B cell (primary cell): Measurements from ENCODE around the gene NKTR. TPM values are rescaled to one million over a fixed set of nuclear protein-coding genes. Genes with fewer than 3 reads are reported as not detected.

Experiments used
- ATAC-seq: fragments of 200-7000 bp; cut with Tn5 transposase; one replicate; pipeline ENCODE4 v1.10.0; 2021; ENCODE audit warnings: low read depth, mild to moderate bottlenecking, moderate number of reproducible peaks, moderate library complexity
- CTCF ChIA-PET: fragments of 350-600 bp; sonication (Branson Sonifier 250); formaldehyde crosslinking; loops from one replicate; lab custom pipeline; 2021; ENCODE audit warnings: antibody characterized with exemption, inconsistent platforms; lab: Charles Lee
- POLR2A ChIA-PET: fragments of 350-600 bp; sonication (Branson Sonifier 250); formaldehyde crosslinking; loops from one replicate; lab custom pipeline; 2021; ENCODE audit warnings: antibody characterized with exemption; lab: Charles Lee
- DNase-seq: peaks from one replicate; pipeline ENCODE4 v3.0.0; 2013
- H2AFZ ChIP-seq: 2 replicates; pipeline ENCODE4 v1.6.1; 2012; ENCODE audit warnings: mild to moderate bottlenecking, low read depth, low read length; ENCODE audit not compliant: insufficient read depth, poor library complexity, severe bottlenecking
- H3K27ac ChIP-seq, 2 donors: 1 replicate in 1 of 2; 2 replicates in 1 of 2; pipeline ENCODE4 v1.5.1; 2012 to 2013; ENCODE audit warnings: low read length in 2 of 2, mild to moderate bottlenecking in 2 of 2, moderate library complexity in 1 of 2
- H3K27me3 ChIP-seq, 4 experiments: fragments of 200-600 bp in 1 of 4; sonication (generic) in 1 of 4; replicated peaks in 1 of 4; 1 replicate in 2 of 4; 2 replicates in 2 of 4; pipeline versions ENCODE4 v1.6.1 to v1.7.0; 2013 to 2016; ENCODE audit warnings: low read length in 3 of 4, mild to moderate bottlenecking in 2 of 4, mixed read lengths in 1 of 4, moderate library complexity in 1 of 4; ENCODE audit not compliant: insufficient read depth in 4 of 4, control insufficient read depth in 3 of 4; ENCODE audit errors: control extremely low read depth in 1 of 4
- H3K36me3 ChIP-seq, 2 experiments: replicated peaks in 1 of 2; 1 replicate in 1 of 2; 2 replicates in 1 of 2; pipeline versions ENCODE4 v1.6.1 to v1.7.1; 2013; ENCODE audit warnings: low read length in 1 of 2; ENCODE audit not compliant: insufficient read depth in 2 of 2, control insufficient read depth in 1 of 2; ENCODE audit errors: control extremely low read depth in 1 of 2, extremely low read depth in 1 of 2
- H3K4me1 ChIP-seq, 2 donors: fragments of 200-600 bp in 1 of 2; sonication (generic) in 1 of 2; 1 replicate in 1 of 2; 2 replicates in 1 of 2; pipeline versions ENCODE4 v1.5.1 to v1.6.1; 2013 to 2017; ENCODE audit warnings: low read length in 2 of 2; ENCODE audit not compliant: control insufficient read depth in 2 of 2, insufficient read depth in 2 of 2
- H3K4me2 ChIP-seq: replicated peaks from 2 replicates; pipeline ENCODE3; 2012; ENCODE audit warnings: mild to moderate bottlenecking, low read depth, low read length; ENCODE audit not compliant: poor library complexity, severe bottlenecking
- H3K4me3 ChIP-seq, 5 experiments: fragments of 200-600 bp in 1 of 5; sonication (generic) in 1 of 5; 1 replicate in 3 of 5; 2 replicates in 2 of 5; pipeline versions ENCODE4 v1.5.1 to v1.7.0; 2011 to 2016; ENCODE audit warnings: low read length in 4 of 5, mild to moderate bottlenecking in 4 of 5, low read depth in 2 of 5, control low read depth in 1 of 5, moderate library complexity in 1 of 5; ENCODE audit not compliant: insufficient read depth in 1 of 5; ENCODE audit errors: control extremely low read depth in 1 of 5, extremely low read depth in 1 of 5
- H3K79me2 ChIP-seq: fragments of 200-600 bp; sonication (generic); one replicate; pipeline ENCODE4 v1.6.0; 2016; ENCODE audit warnings: low read length; ENCODE audit not compliant: control insufficient read depth, insufficient read depth
- H3K9ac ChIP-seq: fragments of 200-600 bp; sonication (generic); 2 replicates; pipeline ENCODE4 v1.6.1; 2017; ENCODE audit warnings: mild to moderate bottlenecking, low read length, moderate library complexity
- H3K9me3 ChIP-seq, 3 donors: one replicate each; pipeline versions ENCODE4 v1.6.1 to v1.7.1; 2013; ENCODE audit warnings: low read length in 2 of 3; ENCODE audit not compliant: control insufficient read depth in 2 of 3, insufficient read depth in 1 of 3; ENCODE audit errors: control extremely low read depth in 1 of 3
- H4K20me1 ChIP-seq: 2 replicates; pipeline ENCODE4 v1.6.0; 2012; ENCODE audit warnings: mild to moderate bottlenecking, low read length; ENCODE audit not compliant: insufficient read depth, control insufficient read depth, poor library complexity, severe bottlenecking
- H3K27ac Mint-ChIP-seq: one replicate; pipeline ENCODE4 v1.8.0; 2021; ENCODE audit warnings: mixed read lengths
- H3K27me3 Mint-ChIP-seq: one replicate; pipeline ENCODE4 v1.8.0; 2021; ENCODE audit warnings: mixed read lengths
- H3K4me1 Mint-ChIP-seq: one replicate; pipeline ENCODE4 v1.8.0; 2021; ENCODE audit warnings: mixed read lengths
- H3K4me3 Mint-ChIP-seq: one replicate; pipeline ENCODE4 v1.8.0; 2021; ENCODE audit warnings: mixed read lengths
- H3K9me3 Mint-ChIP-seq: one replicate; pipeline ENCODE4 v1.8.0; 2022; ENCODE audit warnings: mixed read lengths; ENCODE audit not compliant: insufficient read depth
- EZH2 ChIP-seq: IDR thresholded peaks from 2 replicates; pipeline ENCODE4 v1.6.1; 2012; ENCODE audit warnings: borderline replicate concordance, low read depth, mild to moderate bottlenecking, moderate library complexity, low read length; ENCODE audit not compliant: insufficient read depth, poor library complexity, severe bottlenecking
- WGBS: methylation state at CpG from one replicate; pipeline ENCODE4 v1.1.5; 2013; ENCODE audit warnings: missing lambda C conversion rate; ENCODE audit not compliant: insufficient coverage; 5-methylcytosine and 5-hydroxymethylcytosine counted together
- intact Hi-C: fragments of 100-400 bp; cut with micrococcal nuclease; formaldehyde crosslinking; loops from one replicate; pipeline ENCODE4 v1.10.0; 2022
- polyA plus RNA-seq: library from polyadenylated mRNA; depleted of rRNA; stranded (reverse); fragments of >200 nt; gene quantifications from 2 replicates; pipeline ENCODE4 v1.2.3, GENCODE V29; 2012
- total RNA-seq, 2 donors: library from RNA; stranded (reverse); fragments of 120-200 nt in 1 of 2; gene quantifications; 1 replicate in 1 of 2; 2 replicates in 1 of 2; pipeline versions ENCODE4 v1.2.3 to v1.2.4, GENCODE V29; 2013 to 2022
- TF ChIP-seq, protein P1 (sequence below): fragments of 200-600 bp; IDR thresholded peaks from one replicate; pipeline ENCODE4 v1.8.0; 2022; ENCODE audit warnings: antibody characterized with exemption, mild to moderate bottlenecking

Gene NKTR
- total and polyA plus RNA-seq, 2 donors (not counting 1 experiment from before 2014, with no cell fraction given) = 58.0 to 227 TPM

DNA sequence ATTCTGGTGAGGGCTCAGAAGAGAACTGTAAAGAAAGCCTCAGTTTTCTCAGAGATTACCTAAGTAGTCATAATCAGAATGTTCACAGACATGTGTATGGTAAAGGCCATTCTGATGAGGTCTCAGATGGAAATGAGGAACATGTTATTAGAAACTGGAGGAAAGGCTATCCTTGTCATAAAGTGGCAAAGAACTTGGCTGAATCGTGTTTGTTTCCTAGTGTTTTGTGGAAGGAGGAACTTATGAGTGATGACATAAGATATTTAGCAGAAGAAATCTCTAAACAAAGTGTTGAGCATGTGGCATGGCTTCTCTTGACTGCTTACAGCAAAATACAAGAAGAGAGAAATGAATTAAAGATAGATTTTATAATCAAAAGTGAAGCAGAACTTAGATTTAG lies 72.0 kb downstream of the NKTR start:
- H3K9ac ChIP-seq = no peak overlapping the region
- H3K4me2 ChIP-seq = no peak overlapping the region
- Mint-ChIP-seq H3K4me1 (no peaks in the 10 kb centered on the region), H3K27ac (no peak overlapping the region), H3K9me3 (peaks cover under 1% of the 10 kb centered on the region), H3K4me3 (no peak overlapping the region), H3K27me3 (peaks cover 10% of the 10 kb centered on the region)
- intact Hi-C loops = no loop called here
- DNase-seq (no peak), ATAC-seq (no peak)
- no peaks in the 10 kb centered on the region for H4K20me1 ChIP-seq
- no peaks in the 10 kb centered on the region for H3K36me3 ChIP-seq
- H3K27ac ChIP-seq = no peak overlapping the region
- peaks cover 0 to 21% (median 3%) of the 10 kb centered on the region in 3 donors for H3K9me3 ChIP-seq
- no peaks in the 10 kb centered on the region for H3K79me2 ChIP-seq
- H3K27me3 ChIP-seq = no peaks in the 10 kb centered on the region
- H3K4me3 ChIP-seq = no peak overlapping the region
- ChIA-PET CTCF (no interaction called here), POLR2A (no interaction called here)
- H2AFZ ChIP-seq = no peak overlapping the region
- no peak for TF ChIP-seq EZH2
- TF ChIP-seq, protein P1, sequence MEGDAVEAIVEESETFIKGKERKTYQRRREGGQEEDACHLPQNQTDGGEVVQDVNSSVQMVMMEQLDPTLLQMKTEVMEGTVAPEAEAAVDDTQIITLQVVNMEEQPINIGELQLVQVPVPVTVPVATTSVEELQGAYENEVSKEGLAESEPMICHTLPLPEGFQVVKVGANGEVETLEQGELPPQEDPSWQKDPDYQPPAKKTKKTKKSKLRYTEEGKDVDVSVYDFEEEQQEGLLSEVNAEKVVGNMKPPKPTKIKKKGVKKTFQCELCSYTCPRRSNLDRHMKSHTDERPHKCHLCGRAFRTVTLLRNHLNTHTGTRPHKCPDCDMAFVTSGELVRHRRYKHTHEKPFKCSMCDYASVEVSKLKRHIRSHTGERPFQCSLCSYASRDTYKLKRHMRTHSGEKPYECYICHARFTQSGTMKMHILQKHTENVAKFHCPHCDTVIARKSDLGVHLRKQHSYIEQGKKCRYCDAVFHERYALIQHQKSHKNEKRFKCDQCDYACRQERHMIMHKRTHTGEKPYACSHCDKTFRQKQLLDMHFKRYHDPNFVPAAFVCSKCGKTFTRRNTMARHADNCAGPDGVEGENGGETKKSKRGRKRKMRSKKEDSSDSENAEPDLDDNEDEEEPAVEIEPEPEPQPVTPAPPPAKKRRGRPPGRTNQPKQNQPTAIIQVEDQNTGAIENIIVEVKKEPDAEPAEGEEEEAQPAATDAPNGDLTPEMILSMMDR = no peak
- no peaks in the 10 kb centered on the region for H3K4me1 ChIP-seq
- no CpG with 5 or more reads among the region's 1 CpG for WGBS

DNA sequence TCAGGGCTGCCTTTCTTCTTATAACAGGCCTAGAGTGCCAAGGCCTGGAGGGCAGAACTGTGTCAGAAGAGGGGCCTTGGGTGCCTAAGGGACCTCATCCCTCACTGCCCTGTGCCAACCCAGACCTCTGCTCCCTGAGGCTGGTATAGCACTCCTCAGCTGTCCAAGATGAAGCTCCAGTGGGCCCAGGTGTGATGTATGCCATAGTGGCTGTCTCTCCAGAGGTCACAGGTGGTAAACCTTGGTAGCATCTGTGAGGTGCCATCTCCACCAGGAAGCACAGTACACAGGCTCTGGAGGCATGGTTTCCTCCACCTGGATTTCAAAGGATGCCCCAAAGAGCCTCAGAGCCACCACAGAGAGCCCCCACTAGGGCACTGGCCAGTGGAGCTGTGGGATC lies 72.6 kb downstream of the NKTR start:
- ATAC-seq (no peak), DNase-seq (no peak)
- H3K4me1 Mint-ChIP-seq = no peaks in the 10 kb centered on the region
- H3K9me3 Mint-ChIP-seq = peaks cover 6% of the 10 kb centered on the region
- Histone ChIP-seq H3K4me3 (no peak overlapping the region), H3K4me2 (no peak overlapping the region), H3K4me1 (no peaks in the 10 kb centered on the region), H3K36me3 (no peaks in the 10 kb centered on the region), H3K9ac (no peak overlapping the region), H4K20me1 (no peaks in the 10 kb centered on the region), H3K9me3 (peaks cover 3 to 20% (median 5%) of the 10 kb centered on the region in 3 donors), H3K27ac (no peak overlapping the region), H2AFZ (no peak overlapping the region), H3K27me3 (no peaks in the 10 kb centered on the region), H3K79me2 (no peaks in the 10 kb centered on the region)
- no peak for TF ChIP-seq EZH2
- TF ChIP-seq, protein P1 = no peak
- peaks cover 14% of the 10 kb centered on the region for H3K27me3 Mint-ChIP-seq
- no peak overlapping the region for H3K27ac Mint-ChIP-seq
- ChIA-PET CTCF (no interaction called here), POLR2A (no interaction called here)
- H3K4me3 Mint-ChIP-seq = no peak overlapping the region
- intact Hi-C loops = no loop called here
